HEK293 (cell line): Measurements from ENCODE around the gene PDGFA.

Experiments used
- CTCF ChIA-PET: fragments of 350-600 bp; formaldehyde crosslinking; extraction: SDS; loops from one replicate; lab custom pipeline; 2021; ENCODE audit warnings: antibody characterized with exemption; lab: Yijun Ruan, JAX
- POLR2A ChIA-PET: fragments of 300-600 bp; formaldehyde crosslinking; extraction: SDS; loops from one replicate; lab custom pipeline; 2020; ENCODE audit warnings: antibody characterized with exemption, inconsistent platforms; lab: Yijun Ruan, JAX
- H3K27ac ChIP-seq: fragments of 200-500 bp; sonication (Bioruptor generic); 2 replicates; pipeline ENCODE4 v1.5.1; 2014; ENCODE audit warnings: low read depth, low read length, control low read depth, inconsistent platforms; ENCODE audit errors: extremely low read depth
- H3K36me3 ChIP-seq, 2 experiments: fragments of 200-500 bp in 1 of 2; sonication (Bioruptor generic) in 1 of 2; 1 replicate in 1 of 2; 2 replicates in 1 of 2; pipeline ENCODE4 v1.5.1; 2014 to 2017; ENCODE audit warnings: inconsistent platforms in 2 of 2, low read length in 2 of 2; ENCODE audit not compliant: control insufficient read depth in 2 of 2, insufficient read depth in 1 of 2
- H3K4me1 ChIP-seq: fragments of 200-500 bp; sonication (Bioruptor generic); 2 replicates; pipeline ENCODE4 v1.5.1; 2014; ENCODE audit warnings: mild to moderate bottlenecking, low read length, inconsistent platforms; ENCODE audit not compliant: control insufficient read depth, insufficient read depth
- H3K4me3 ChIP-seq: 2 replicates; pipeline ENCODE4 v1.5.1; 2011; ENCODE audit warnings: low read depth, mild to moderate bottlenecking, control low read depth, low read length, moderate library complexity
- H3K9me3 ChIP-seq: fragments of 200-500 bp; sonication (Bioruptor generic); 2 replicates; pipeline ENCODE4 v1.5.1; 2014; ENCODE audit warnings: low read depth, low read length, inconsistent platforms; ENCODE audit not compliant: control insufficient read depth, insufficient read depth
- GLIS1 ChIP-seq: fragments of 450-650 bp; formaldehyde crosslinking; IDR thresholded peaks from 2 replicates; pipeline ENCODE4 v1.5.1; 2016; ENCODE audit warnings: missing biosample characterization, missing genetic modification characterization
- SCRT1 ChIP-seq: fragments of 450-650 bp; formaldehyde crosslinking; IDR thresholded peaks from 2 replicates; pipeline ENCODE4 v1.5.1; 2016; ENCODE audit warnings: missing biosample characterization, missing genetic modification characterization, borderline replicate concordance
- ZIC2 ChIP-seq: fragments of 450-650 bp; formaldehyde crosslinking; IDR thresholded peaks from 2 replicates; pipeline ENCODE4 v1.5.1; 2016; ENCODE audit warnings: missing biosample characterization, missing genetic modification characterization
- ZNF211 ChIP-seq: fragments of 450-650 bp; formaldehyde crosslinking; IDR thresholded peaks from 2 replicates; pipeline ENCODE4 v1.5.1; 2016; ENCODE audit warnings: low read depth, missing biosample characterization, missing genetic modification characterization
- ZNF214 ChIP-seq: fragments of 450-650 bp; formaldehyde crosslinking; IDR thresholded peaks from 2 replicates; pipeline ENCODE4 v1.5.1; 2017; ENCODE audit warnings: missing biosample characterization, mild to moderate bottlenecking, missing genetic modification characterization, borderline replicate concordance
- ZNF426 ChIP-seq: fragments of 450-650 bp; formaldehyde crosslinking; IDR thresholded peaks from 2 replicates; pipeline ENCODE4 v1.5.1; 2017; ENCODE audit warnings: missing biosample characterization, missing genetic modification characterization, mild to moderate bottlenecking, inconsistent platforms, moderate library complexity
- ZNF544 ChIP-seq: fragments of 450-650 bp; formaldehyde crosslinking; IDR thresholded peaks from 2 replicates; pipeline ENCODE4 v1.5.0; 2017; ENCODE audit warnings: missing biosample characterization, missing genetic modification characterization
- ZNF623 ChIP-seq: fragments of 450-650 bp; formaldehyde crosslinking; IDR thresholded peaks from 2 replicates; pipeline ENCODE4 v1.5.1; 2016; ENCODE audit warnings: missing biosample characterization, missing genetic modification characterization
- ZNF777 ChIP-seq: fragments of 450-650 bp; formaldehyde crosslinking; IDR thresholded peaks from 2 replicates; pipeline ENCODE4 v1.5.1; 2017; ENCODE audit warnings: missing biosample characterization, missing genetic modification characterization, borderline replicate concordance
- TF ChIP-seq, protein P1 (sequence below): fragments of 450-650 bp; formaldehyde crosslinking; IDR thresholded peaks from 2 replicates; pipeline ENCODE4 v1.5.1; 2016; ENCODE audit warnings: missing biosample characterization, missing genetic modification characterization, low read depth
- TF ChIP-seq, protein P2 (sequence below): fragments of 450-650 bp; formaldehyde crosslinking; conservative IDR thresholded peaks from 2 replicates; pipeline ENCODE4 v1.5.1; 2016; ENCODE audit warnings: low read depth, missing biosample characterization, missing genetic modification characterization
- TF ChIP-seq, protein P3 (sequence below): fragments of 450-650 bp; formaldehyde crosslinking; optimal IDR thresholded peaks from 2 replicates; pipeline ENCODE3; 2016; ENCODE audit warnings: missing biosample characterization, mild to moderate bottlenecking, missing genetic modification characterization
- TF ChIP-seq, protein P4 (sequence below): fragments of 450-650 bp; formaldehyde crosslinking; conservative IDR thresholded peaks from 2 replicates; pipeline ENCODE4 v1.5.1; 2016; ENCODE audit warnings: low read depth, missing biosample characterization, missing genetic modification characterization

Gene PDGFA

DNA sequence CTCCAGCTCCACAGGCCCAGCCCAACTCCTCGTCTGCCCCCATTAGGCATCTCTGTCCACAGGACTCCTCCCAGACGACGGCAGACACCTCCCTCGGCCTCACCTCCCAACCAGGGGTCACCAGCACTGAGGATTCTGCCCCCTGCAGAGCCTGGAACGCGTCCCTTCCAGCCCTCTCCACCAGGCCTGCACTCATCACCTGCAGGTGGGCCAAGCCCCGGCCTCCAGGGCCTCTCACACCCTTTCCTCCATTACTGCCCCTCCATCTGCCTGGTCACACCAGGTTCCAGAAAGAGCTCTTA, 42.7 kb upstream of the PDGFA start:
- POLR2A ChIA-PET, result no interaction called here
- no peak overlapping the region for H3K27ac ChIP-seq

DNA sequence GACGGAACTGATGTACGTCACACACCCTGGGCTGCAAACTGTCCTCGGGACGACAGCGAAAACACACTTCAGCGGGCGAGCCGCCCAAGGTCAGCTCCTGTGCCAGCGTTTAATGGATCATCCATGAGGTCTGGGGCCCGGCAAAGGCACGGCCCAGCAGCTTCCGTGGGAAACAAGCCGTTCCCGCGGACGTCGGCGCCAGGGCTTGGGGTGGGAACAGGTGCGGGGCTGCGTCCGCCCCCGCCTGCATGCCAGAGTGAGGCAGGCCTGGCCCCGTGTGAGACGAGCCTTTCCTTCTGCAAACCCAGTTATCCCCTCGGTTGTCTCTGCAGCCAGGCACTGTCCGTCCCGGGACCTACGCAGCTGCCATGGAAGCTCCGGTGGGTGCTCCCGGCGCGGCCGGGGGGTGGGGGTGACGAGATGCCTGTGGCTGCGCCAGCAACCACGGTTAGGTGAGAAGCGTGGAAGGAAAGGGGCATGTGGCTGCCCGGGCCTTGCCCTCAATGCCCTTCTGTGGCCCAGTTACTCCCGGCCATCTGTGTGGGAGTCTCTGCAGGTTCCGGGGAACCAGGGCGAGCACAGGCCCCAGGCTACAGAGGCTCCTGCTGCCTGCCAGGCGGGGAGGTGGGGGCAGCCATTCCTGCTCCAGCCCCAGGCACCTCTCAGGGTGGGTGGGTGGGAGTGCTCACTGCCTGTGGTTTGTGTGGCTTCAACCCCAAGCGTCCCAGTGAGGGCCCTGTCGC, 42.2 kb upstream of the PDGFA start:
- POLR2A ChIA-PET, result no interaction called here
- Histone ChIP-seq H3K36me3 (no peaks in the 10 kb centered on the region), H3K27ac (no peak overlapping the region), H3K4me3 (no peak overlapping the region), H3K4me1 (no peaks in the 10 kb centered on the region), H3K9me3 (no peaks in the 10 kb centered on the region)
- no peak for TF ChIP-seq ZNF214 (tag by site-specific recombination)
- TF ChIP-seq ZNF211 (tag by site-specific recombination), result no peak
- TF ChIP-seq ZNF777 (tag by site-specific recombination), result no peak
- TF ChIP-seq SCRT1 (tag by site-specific recombination), result no peak
- no peak for TF ChIP-seq ZNF623 (tag by site-specific recombination)
- TF ChIP-seq ZNF544 (tag by site-specific recombination), result no peak
- TF ChIP-seq, protein P1, sequence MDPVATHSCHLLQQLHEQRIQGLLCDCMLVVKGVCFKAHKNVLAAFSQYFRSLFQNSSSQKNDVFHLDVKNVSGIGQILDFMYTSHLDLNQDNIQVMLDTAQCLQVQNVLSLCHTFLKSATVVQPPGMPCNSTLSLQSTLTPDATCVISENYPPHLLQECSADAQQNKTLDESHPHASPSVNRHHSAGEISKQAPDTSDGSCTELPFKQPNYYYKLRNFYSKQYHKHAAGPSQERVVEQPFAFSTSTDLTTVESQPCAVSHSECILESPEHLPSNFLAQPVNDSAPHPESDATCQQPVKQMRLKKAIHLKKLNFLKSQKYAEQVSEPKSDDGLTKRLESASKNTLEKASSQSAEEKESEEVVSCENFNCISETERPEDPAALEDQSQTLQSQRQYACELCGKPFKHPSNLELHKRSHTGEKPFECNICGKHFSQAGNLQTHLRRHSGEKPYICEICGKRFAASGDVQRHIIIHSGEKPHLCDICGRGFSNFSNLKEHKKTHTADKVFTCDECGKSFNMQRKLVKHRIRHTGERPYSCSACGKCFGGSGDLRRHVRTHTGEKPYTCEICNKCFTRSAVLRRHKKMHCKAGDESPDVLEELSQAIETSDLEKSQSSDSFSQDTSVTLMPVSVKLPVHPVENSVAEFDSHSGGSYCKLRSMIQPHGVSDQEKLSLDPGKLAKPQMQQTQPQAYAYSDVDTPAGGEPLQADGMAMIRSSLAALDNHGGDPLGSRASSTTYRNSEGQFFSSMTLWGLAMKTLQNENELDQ (tag by site-specific recombination), result no peak
- TF ChIP-seq, protein P2, sequence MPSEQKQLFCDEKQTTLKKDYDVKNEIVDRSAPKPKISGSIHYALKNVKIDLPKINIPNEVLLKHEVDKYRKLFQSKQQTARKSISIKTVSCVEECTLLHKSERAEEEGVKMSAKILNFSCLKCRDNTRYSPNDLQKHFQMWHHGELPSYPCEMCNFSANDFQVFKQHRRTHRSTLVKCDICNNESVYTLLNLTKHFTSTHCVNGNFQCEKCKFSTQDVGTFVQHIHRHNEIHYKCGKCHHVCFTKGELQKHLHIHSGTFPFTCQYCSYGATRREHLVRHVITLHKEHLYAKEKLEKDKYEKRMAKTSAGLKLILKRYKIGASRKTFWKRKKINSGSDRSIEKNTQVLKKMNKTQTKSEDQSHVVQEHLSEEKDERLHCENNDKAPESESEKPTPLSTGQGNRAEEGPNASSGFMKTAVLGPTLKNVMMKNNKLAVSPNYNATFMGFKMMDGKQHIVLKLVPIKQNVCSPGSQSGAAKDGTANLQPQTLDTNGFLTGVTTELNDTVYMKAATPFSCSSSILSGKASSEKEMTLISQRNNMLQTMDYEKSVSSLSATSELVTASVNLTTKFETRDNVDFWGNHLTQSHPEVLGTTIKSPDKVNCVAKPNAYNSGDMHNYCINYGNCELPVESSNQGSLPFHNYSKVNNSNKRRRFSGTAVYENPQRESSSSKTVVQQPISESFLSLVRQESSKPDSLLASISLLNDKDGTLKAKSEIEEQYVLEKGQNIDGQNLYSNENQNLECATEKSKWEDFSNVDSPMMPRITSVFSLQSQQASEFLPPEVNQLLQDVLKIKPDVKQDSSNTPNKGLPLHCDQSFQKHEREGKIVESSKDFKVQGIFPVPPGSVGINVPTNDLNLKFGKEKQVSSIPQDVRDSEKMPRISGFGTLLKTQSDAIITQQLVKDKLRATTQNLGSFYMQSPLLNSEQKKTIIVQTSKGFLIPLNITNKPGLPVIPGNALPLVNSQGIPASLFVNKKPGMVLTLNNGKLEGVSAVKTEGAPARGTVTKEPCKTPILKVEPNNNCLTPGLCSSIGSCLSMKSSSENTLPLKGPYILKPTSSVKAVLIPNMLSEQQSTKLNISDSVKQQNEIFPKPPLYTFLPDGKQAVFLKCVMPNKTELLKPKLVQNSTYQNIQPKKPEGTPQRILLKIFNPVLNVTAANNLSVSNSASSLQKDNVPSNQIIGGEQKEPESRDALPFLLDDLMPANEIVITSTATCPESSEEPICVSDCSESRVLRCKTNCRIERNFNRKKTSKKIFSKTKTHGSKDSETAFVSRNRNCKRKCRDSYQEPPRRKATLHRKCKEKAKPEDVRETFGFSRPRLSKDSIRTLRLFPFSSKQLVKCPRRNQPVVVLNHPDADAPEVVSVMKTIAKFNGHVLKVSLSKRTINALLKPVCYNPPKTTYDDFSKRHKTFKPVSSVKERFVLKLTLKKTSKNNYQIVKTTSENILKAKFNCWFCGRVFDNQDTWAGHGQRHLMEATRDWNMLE (tag by site-specific recombination), result no peak
- CTCF ChIA-PET, result interaction anchor here (0.7 kb wide), 1 partner anchor 219 kb away, joined by 3 read pairs; no protein-coding TSS in a partner anchor

More for the DNA sequence above, 42.7 kb upstream of the PDGFA start:
- CTCF ChIA-PET, result interaction anchor here (0.7 kb wide), 1 partner anchor 219 kb away, joined by 3 read pairs; no protein-coding TSS in a partner anchor
- no peaks in the 10 kb centered on the region for H3K4me1 ChIP-seq
- TF ChIP-seq, protein P3, sequence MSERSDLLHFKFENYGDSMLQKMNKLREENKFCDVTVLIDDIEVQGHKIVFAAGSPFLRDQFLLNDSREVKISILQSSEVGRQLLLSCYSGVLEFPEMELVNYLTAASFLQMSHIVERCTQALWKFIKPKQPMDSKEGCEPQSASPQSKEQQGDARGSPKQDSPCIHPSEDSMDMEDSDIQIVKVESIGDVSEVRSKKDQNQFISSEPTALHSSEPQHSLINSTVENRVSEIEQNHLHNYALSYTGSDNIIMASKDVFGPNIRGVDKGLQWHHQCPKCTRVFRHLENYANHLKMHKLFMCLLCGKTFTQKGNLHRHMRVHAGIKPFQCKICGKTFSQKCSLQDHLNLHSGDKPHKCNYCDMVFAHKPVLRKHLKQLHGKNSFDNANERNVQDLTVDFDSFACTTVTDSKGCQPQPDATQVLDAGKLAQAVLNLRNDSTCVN, result no peak
- TF ChIP-seq GLIS1 (peak; percentile 74), ZNF426 (tag by site-specific recombination) (no peak), ZIC2 (peak; percentile 58)
- TF ChIP-seq, protein P4, sequence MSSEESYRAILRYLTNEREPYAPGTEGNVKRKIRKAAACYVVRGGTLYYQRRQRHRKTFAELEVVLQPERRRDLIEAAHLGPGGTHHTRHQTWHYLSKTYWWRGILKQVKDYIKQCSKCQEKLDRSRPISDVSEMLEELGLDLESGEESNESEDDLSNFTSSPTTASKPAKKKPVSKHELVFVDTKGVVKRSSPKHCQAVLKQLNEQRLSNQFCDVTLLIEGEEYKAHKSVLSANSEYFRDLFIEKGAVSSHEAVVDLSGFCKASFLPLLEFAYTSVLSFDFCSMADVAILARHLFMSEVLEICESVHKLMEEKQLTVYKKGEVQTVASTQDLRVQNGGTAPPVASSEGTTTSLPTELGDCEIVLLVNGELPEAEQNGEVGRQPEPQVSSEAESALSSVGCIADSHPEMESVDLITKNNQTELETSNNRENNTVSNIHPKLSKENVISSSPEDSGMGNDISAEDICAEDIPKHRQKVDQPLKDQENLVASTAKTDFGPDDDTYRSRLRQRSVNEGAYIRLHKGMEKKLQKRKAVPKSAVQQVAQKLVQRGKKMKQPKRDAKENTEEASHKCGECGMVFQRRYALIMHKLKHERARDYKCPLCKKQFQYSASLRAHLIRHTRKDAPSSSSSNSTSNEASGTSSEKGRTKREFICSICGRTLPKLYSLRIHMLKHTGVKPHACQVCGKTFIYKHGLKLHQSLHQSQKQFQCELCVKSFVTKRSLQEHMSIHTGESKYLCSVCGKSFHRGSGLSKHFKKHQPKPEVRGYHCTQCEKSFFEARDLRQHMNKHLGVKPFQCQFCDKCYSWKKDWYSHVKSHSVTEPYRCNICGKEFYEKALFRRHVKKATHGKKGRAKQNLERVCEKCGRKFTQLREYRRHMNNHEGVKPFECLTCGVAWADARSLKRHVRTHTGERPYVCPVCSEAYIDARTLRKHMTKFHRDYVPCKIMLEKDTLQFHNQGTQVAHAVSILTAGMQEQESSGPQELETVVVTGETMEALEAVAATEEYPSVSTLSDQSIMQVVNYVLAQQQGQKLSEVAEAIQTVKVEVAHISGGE, result no peak
- no peak overlapping the region for H3K4me3 ChIP-seq
- H3K36me3 ChIP-seq, result no peaks in the 10 kb centered on the region
- no peaks in the 10 kb centered on the region for H3K9me3 ChIP-seq
